Measurements from ENCODE around the gene SMPD4.
"Not testable (repeated sequence)": the region's sequence is repeated elsewhere in the genome, so short reads cannot be mapped to it uniquely, and the experiment has no call there.

The SMPD4 gene

GRCh38 chr2:130139331-130140280 is 41.8 kb downstream of the SMPD4 start:
- not testable (repeated sequence) for DNase-seq (ENCODE audit: low spot score)

GRCh38 chr2:130138841-130139251 is 42.6 kb downstream of the SMPD4 start:
- not testable (repeated sequence) for DNase-seq (ENCODE audit: low spot score)

- DNase-seq (ENCODE audit: low spot score), result not testable (repeated sequence)
Observed at GRCh38 chr2:130138326-130138725, 43.1 kb downstream of the SMPD4 start.

GRCh38 chr2:130137118-130137517 is 44.3 kb downstream of the SMPD4 start:
- DNase-seq (ENCODE audit: low spot score), result not testable (repeated sequence)

GRCh38 chr2:130136546-130136945 is 44.9 kb downstream of the SMPD4 start:
- DNase-seq (ENCODE audit: low spot score), result not testable (repeated sequence)

- DNase-seq (ENCODE audit: low spot score), result no peak
Observed at GRCh38 chr2:130135692-130136541, 45.5 kb downstream of the SMPD4 start.

- DNase-seq (ENCODE audit: low spot score), result not testable (repeated sequence)
Observed at GRCh38 chr2:130129120-130129829, 52.1 kb downstream of the SMPD4 start, which contains the start of gene POTEF. Gene POTEF (minus strand): TSS chr2:130129222. CDS start chr2:130120515, 8,707 bp downstream.

GRCh38 chr2:130128464-130128863 is 52.9 kb downstream of the SMPD4 start:
- not testable (repeated sequence) for DNase-seq (ENCODE audit: low spot score)

- not testable (repeated sequence) for DNase-seq (ENCODE audit: low spot score)
Observed at GRCh38 chr2:130127726-130128125, 53.7 kb downstream of the SMPD4 start.

- DNase-seq (ENCODE audit: low spot score), result not testable (repeated sequence)
Observed at GRCh38 chr2:130120924-130121323, 60.5 kb downstream of the SMPD4 start.

GRCh38 chr2:130102597-130103363 is 78.6 kb downstream of the SMPD4 start:
- not testable (repeated sequence) for DNase-seq (ENCODE audit: low spot score)

Data from Ammon's horn (tissue), 1 donor.